GM19324 (cell line): ENCODE measurements around the gene MLXIPL.
"Not testable (repeated sequence)": the region's sequence is repeated elsewhere in the genome, so short reads cannot be mapped to it uniquely, and the experiment has no call there.

ENCODE experiments used
- ATAC-seq: cut with Tn5 transposase; IDR thresholded peaks from one replicate; pipeline ENCODE4 v1.9.1; 2021; ENCODE audit warnings: mild to moderate bottlenecking, moderate library complexity; ENCODE audit not compliant: unreplicated experiment, low FRiP score

MLXIPL gene

DNA sequence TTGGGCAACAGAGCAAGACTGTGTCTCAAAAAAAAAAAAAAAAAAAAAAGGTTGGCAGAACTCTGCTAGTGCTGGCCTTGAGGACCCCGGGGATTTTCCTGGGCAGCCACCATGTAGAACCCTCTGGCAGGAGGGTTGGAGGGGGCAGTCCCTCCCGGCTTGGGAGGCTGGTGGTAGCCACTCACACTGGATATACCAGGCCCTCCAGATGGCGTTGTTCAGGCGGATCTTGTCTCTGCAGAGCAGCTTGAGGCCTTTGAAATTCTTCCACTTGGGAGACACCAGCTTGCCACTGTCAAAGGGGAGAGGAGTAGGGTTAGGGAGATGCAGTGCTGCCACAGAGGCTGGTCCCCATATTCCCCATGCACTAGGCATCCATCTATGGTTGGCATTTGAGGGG, 8.4 kb downstream of the MLXIPL start:
- no peak for ATAC-seq

DNA sequence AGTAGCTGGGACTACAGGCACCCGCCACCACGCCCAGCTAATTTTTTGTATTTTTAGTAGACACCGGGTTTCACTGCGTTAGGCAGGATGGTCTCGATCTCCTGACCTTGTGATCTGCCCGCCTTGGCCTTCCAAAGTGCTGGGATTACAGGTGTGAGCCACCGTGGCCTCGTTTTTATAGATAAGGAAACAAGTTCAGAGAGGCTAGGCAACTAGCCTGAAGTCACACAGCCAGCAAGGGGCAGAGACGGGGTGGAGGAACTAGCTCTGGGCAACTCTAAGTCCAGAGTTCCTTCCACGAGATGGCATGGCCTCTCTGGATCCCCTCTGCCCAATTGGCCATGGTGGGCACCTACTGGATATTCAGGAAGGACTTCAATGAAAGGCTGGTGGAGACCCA, 9.4 kb downstream of the MLXIPL start:
- not testable (repeated sequence) for ATAC-seq

GRCh38 chr7:73613954-73614735, 10.2 kb downstream of the MLXIPL start:
- no peak for ATAC-seq

- ATAC-seq, result no peak
Measured at GRCh38 chr7:73612598-73613269, 11.6 kb downstream of the MLXIPL start.

DNA sequence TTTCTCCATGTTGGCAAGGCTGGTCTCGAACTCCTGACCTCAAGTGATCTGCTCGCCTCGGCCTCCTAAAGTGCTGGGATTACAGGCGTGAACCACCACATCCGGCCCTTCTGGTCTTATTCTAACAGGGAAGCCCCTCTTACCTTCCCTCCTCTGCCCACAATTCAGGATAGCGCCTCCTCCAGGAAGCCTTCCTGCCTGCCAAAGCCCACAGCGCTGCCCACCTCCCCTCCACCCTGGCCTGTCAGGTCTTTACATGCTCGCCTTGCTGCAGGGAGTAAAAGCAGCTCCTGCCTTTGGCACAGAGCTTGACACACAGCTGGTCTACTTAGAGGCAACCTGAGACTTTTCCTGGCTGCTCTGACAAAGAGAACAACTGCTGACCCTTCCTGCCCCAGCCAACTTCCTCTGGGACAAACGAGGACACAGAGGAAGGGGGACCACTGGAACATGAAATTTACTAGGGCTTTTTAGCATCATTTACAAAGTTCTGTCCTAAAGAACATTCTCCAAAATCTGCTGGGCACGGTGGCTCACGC, 13.2 kb downstream of the MLXIPL start:
- no peak for ATAC-seq

GRCh38 chr7:73610105-73610504, 14.2 kb downstream of the MLXIPL start:
- no peak for ATAC-seq

- not testable (repeated sequence) for ATAC-seq
Measured at GRCh38 chr7:73607692-73607983, 16.7 kb downstream of the MLXIPL start.

GRCh38 chr7:73606801-73607691, 17.3 kb downstream of the MLXIPL start:
- ATAC-seq, result no peak

DNA sequence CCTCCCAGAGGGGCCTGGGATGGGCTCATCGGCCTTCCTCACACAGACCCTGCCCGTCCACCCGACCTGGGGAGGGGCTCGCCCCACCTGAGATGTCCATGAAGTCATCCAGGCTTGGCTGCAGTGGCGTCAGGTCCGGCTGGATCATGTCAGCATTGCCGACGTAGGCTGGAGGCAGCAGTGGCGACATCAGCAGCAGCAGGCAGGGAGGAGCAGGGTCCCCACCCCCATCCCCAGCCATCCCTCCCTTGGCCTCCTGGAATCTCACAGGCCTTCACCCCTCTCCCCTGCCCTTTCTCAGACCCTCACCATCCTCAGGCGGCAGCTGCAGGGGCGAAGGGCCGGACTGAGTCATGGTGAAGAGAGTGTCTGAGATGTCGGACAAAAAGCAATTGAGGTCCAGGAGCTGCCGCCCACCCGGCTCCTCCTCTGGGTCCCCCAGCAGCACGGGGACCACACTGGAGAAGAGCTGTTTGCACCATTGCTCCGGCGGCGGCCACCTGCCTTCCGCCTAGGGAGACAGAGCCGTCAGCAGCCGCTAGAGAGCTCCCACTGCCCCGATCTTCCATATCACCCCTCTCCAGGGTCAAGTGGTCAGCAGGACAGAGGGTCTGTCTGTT, 18.6 kb downstream of the MLXIPL start:
- ATAC-seq, result no peak

GRCh38 chr7:73602721-73603651, 21.3 kb downstream of the MLXIPL start:
- no peak for ATAC-seq

GRCh38 chr7:73599916-73600315, 24.4 kb downstream of the MLXIPL start:
- no peak for ATAC-seq

DNA sequence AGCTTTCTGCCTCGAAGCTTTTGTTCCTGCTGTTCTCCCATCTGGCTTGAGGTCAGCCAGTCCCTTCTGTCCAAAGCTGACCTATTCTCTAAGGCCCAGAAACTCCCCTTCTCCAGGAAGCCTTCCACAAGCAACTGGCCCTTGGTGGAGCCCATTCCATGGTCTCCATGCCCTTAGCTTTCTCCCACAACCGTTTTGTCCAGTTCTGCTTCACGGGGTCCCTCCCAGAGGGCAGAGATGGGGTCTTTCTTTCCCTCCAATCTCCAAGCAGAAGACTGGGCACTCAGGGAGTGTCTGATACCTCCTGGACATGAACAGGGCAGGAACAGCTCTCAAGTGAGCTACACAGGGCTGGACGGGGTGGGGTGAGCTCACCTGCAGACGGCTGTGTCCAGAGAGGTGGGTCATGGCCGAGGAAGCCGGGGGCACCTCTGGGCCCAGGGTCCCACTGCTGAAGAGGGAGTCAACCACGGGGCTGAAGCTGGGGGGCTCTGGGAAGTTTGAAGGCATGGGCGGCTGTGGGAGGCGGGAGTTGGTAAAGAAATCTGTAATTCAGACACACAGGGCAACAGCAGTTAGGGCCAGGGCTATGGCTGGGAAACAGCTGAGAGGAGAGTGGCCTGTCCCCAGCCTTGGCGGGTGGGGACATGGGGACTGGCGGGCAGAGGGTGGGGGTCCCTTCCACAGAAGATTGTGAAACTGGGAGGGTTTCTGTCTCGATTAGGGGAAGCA, 25.0 kb downstream of the MLXIPL start:
- no peak for ATAC-seq

GRCh38 chr7:73597978-73598782, 26.1 kb downstream of the MLXIPL start:
- no peak for ATAC-seq

GRCh38 chr7:73596191-73597065, 27.9 kb downstream of the MLXIPL start:
- ATAC-seq, result no peak

GRCh38 chr7:73595358-73595757, 29.0 kb downstream of the MLXIPL start:
- no peak for ATAC-seq

GRCh38 chr7:73593207-73594045, 30.9 kb downstream of the MLXIPL start:
- ATAC-seq, result no peak
